ENCODE results near the gene ALK.

Gene ALK

GRCh38 chr2:29807082-29807481, 114.3 kb downstream of the ALK start:
- no peak for DNase-seq (ENCODE audit: low read depth)
- no peak for TF ChIP-seq CTCF (IDR thresholded peaks at IDR 0.05; ENCODE audit: insufficient read depth, low read depth, low read length, missing control alignments)
- H3K4me3 ChIP-seq (ENCODE audit: low read depth, low read length) = no peak overlapping the region

GRCh38 chr2:29806461-29806860, 114.9 kb downstream of the ALK start:
- no peak overlapping the region for H3K4me3 ChIP-seq (ENCODE audit: low read depth, low read length)
- TF ChIP-seq CTCF (IDR thresholded peaks at IDR 0.05; ENCODE audit: insufficient read depth, low read depth, low read length, missing control alignments) = no peak
- DNase-seq (ENCODE audit: low read depth) = no peak

- TF ChIP-seq CTCF (IDR thresholded peaks at IDR 0.05; ENCODE audit: insufficient read depth, low read depth, low read length, missing control alignments) = no peak
- no peak overlapping the region for H3K4me3 ChIP-seq (ENCODE audit: low read depth, low read length)
Observed at GRCh38 chr2:29804671-29805070, 116.7 kb downstream of the ALK start.

GRCh38 chr2:29803537-29803936, 117.8 kb downstream of the ALK start:
- no peak overlapping the region for H3K4me3 ChIP-seq (ENCODE audit: low read depth, low read length)
- DNase-seq (ENCODE audit: low read depth) = no peak
- no peak for TF ChIP-seq CTCF (IDR thresholded peaks at IDR 0.05; ENCODE audit: insufficient read depth, low read depth, low read length, missing control alignments)

More at GRCh38 chr2:29804671-29805070, 116.7 kb downstream of the ALK start:
- no peak for DNase-seq (ENCODE audit: low read depth)

- no peak overlapping the region for H3K4me3 ChIP-seq (ENCODE audit: low read depth, low read length)
- TF ChIP-seq CTCF (IDR thresholded peaks at IDR 0.05; ENCODE audit: insufficient read depth, low read depth, low read length, missing control alignments) = no peak
- no peak for DNase-seq (ENCODE audit: low read depth)
Observed at GRCh38 chr2:29802986-29803385, 118.4 kb downstream of the ALK start.

- no peak overlapping the region for H3K4me3 ChIP-seq (ENCODE audit: low read depth, low read length)
- TF ChIP-seq CTCF (IDR thresholded peaks at IDR 0.05; ENCODE audit: insufficient read depth, low read depth, low read length, missing control alignments) = no peak
- DNase-seq (ENCODE audit: low read depth) = no peak
Observed at GRCh38 chr2:29799628-29800027, 121.8 kb downstream of the ALK start.

GRCh38 chr2:29797916-29798315, 123.5 kb downstream of the ALK start:
- no peak overlapping the region for H3K4me3 ChIP-seq (ENCODE audit: low read depth, low read length)
- no peak for TF ChIP-seq CTCF (IDR thresholded peaks at IDR 0.05; ENCODE audit: insufficient read depth, low read depth, low read length, missing control alignments)
- no peak for DNase-seq (ENCODE audit: low read depth)

All from GM12865 (cell line).